ENCODE data around the gene SLC38A3. TPM values are rescaled to one million over a fixed set of nuclear protein-coding genes. Genes with fewer than 3 reads are reported as not detected.

SLC38A3 gene
- total and polyA plus RNA-seq, 2 donors (not counting 3 experiments of a cell fraction or from before 2014, with no cell fraction given) = 0.60 to 1.1 TPM

DNA sequence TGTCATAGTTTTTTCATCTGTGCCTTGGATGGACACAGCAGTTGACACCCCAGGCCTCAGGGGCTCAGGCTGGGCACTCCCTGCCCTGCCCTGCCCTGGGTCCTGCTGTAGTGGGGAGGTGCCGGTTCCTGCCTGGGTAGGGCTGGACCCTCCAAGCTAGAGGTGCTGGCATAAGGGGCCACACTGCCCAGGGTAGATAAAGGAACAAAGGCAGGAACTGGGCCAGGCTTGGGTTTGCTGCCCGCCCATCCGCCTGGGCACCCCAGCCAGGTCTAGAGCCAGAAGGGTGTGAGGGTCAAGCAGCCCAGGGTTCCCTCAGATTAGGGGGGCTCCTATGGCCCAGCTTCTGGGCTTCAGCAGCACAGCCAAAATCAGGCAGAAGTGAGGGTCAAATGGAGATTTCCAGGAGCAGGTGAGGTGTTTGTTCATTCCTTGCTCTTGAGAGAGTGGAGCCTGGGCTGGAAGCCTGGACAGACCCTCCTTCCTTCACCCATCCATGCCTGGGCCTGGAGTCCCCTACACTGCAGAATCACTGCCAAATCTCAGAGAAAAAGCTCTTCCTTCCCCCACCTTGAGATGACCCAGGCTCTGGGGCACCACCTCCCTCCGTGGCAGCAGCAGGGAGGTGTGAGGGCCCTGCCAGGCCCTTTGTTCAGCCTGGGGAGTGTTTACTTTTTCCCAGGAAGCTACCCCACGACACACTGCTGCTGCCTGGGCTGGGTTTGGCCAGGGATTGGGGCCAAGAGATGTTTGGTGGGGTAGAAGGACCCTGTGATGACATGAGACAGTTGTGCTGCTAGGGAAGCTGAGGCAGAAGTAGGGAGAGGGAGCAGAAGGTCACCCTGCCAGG, 42.8 kb upstream of the SLC38A3 start:
- no peak overlapping the region for H2AFZ ChIP-seq (ENCODE audit: low read depth, low read length)
- peak overlapping the region; percentile 18 for H3K9ac ChIP-seq (replicated peaks; ENCODE audit: extremely low read depth, insufficient read depth, low read length)
- H3K9me1 ChIP-seq (replicated peaks; ENCODE audit: control insufficient read depth, extremely low read depth, insufficient read depth, low read length) = no peaks in the 10 kb centered on the region
- no peak overlapping the region for H3K4me2 ChIP-seq (ENCODE audit: insufficient read depth, low read length)
- H3K4me1 ChIP-seq (ENCODE audit: control insufficient read depth, extremely low read depth, insufficient read depth, low read length) = peaks cover 99% of the 10 kb centered on the region
- peak overlapping the region; percentile 7 for H3K27ac ChIP-seq (ENCODE audit: insufficient read depth, low read depth, low read length)
- intact Hi-C loops (cut with micrococcal nuclease) = no loop called here
- peaks cover 0 to 9% of the 10 kb centered on the region in 2 experiments for H3K36me3 ChIP-seq (ENCODE audit: control insufficient read depth in 2 of 2, extremely low read depth in 1 of 2, insufficient read depth in 2 of 2, low read length in 2 of 2)
- no peak for FAIRE-seq
- TF ChIP-seq FOS (IDR thresholded peaks at IDR 0.05; ENCODE audit: borderline replicate concordance, insufficient read depth, low read length) (no peak), POLR2A (IDR thresholded peaks at IDR 0.05; ENCODE audit: low read depth, low read length) (no peak), EZH2 (IDR thresholded peaks at IDR 0.05; ENCODE audit: borderline replicate concordance, low read depth, low read length, severe bottlenecking) (no peak), JUN (IDR thresholded peaks at IDR 0.05; ENCODE audit: borderline replicate concordance, insufficient read depth, insufficient read length, low read depth) (no peak), POLR2AphosphoS5 (IDR thresholded peaks at IDR 0.05; ENCODE audit: insufficient read depth, low read depth, low read length) (no peak), CTCF (IDR thresholded peaks at IDR 0.05; ENCODE audit: extremely low read depth in 1 of 2, insufficient read depth in 1 of 2, low read depth in 1 of 2, low read length in 2 of 2) (no peak), GATA2 (IDR thresholded peaks at IDR 0.05; ENCODE audit: insufficient read depth, insufficient read length, low read depth, low read length) (no peak), MYC (IDR thresholded peaks at IDR 0.05; ENCODE audit: low read depth, low read length) (no peak)
- TF ChIP-seq, protein P1, sequence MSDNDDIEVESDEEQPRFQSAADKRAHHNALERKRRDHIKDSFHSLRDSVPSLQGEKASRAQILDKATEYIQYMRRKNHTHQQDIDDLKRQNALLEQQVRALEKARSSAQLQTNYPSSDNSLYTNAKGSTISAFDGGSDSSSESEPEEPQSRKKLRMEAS (IDR thresholded peaks at IDR 0.05; ENCODE audit: insufficient read depth, insufficient read length) = no peak
- CTCF ChIA-PET = no interaction called here
- no peak for DNase-seq (ENCODE audit: low read depth, low spot score)
- POLR2A ChIA-PET = interaction anchor here (0.6 kb wide), 1 partner anchor 12 kb away, joined by 3 read pairs; no protein-coding TSS in a partner anchor
- peaks cover 56% of the 10 kb centered on the region for H3K79me2 ChIP-seq (ENCODE audit: control insufficient read depth, insufficient read depth, low read length)
- BruUV-seq (replicated peaks) = no TSS peak
- H3K4me3 ChIP-seq (replicated peaks in 1 of 3; ENCODE audit: insufficient read depth in 1 of 3, low read depth in 1 of 3, low read length in 3 of 3) = no peak overlapping the region
- H3K9me3 ChIP-seq (replicated peaks; ENCODE audit: control insufficient read depth, insufficient read depth, low read length) = no peaks in the 10 kb centered on the region
- dilution Hi-C loops (cut with MboI; ENCODE audit: extremely low pct_ligation_motif_present, low sequenced_read_pairs) = no loop called here
- no peaks in the 10 kb centered on the region for H4K20me1 ChIP-seq (replicated peaks; ENCODE audit: control insufficient read depth, extremely low read depth, insufficient read depth, low read length)
- H3K27me3 ChIP-seq (ENCODE audit: control insufficient read depth in 2 of 2, insufficient read depth in 2 of 2, low read length in 2 of 2) = no peaks in the 10 kb centered on the region
